Nephron (organoid): ENCODE results near the gene CSNK2A1.
"Not testable (repeated sequence)": the region's sequence is repeated elsewhere in the genome, so short reads cannot be mapped to it uniquely, and the experiment has no call there.

Source experiments
- H3K27ac Mint-ChIP-seq, 3 experiments: 2 replicates each; pipeline ENCODE4 v1.8.0; 2020; ENCODE audit warnings: mixed read lengths in 3 of 3, mild to moderate bottlenecking in 2 of 3, moderate library complexity in 1 of 3
- H3K27me3 Mint-ChIP-seq: 2 replicates; pipeline ENCODE4 v1.8.0; 2021; ENCODE audit warnings: low read depth, mild to moderate bottlenecking, moderate library complexity, mixed read lengths
- H3K36me3 Mint-ChIP-seq: 2 replicates; pipeline ENCODE4 v1.8.0; 2020; ENCODE audit warnings: low read depth, mixed read lengths
- H3K4me1 Mint-ChIP-seq: 2 replicates; pipeline ENCODE4 v1.8.0; 2020; ENCODE audit warnings: mixed read lengths
- H3K4me3 Mint-ChIP-seq, 3 experiments: 2 replicates each; pipeline ENCODE4 v1.8.0; 2020; ENCODE audit warnings: mild to moderate bottlenecking in 3 of 3, mixed read lengths in 3 of 3, moderate library complexity in 2 of 3
- H3K9me3 Mint-ChIP-seq: 2 replicates; pipeline ENCODE4 v1.8.0; 2020; ENCODE audit warnings: mixed read lengths
- TF ChIP-seq, protein P1 (sequence below), 3 experiments: fragments of 200-600 bp; sonication (generic); IDR thresholded peaks; one replicate each; pipeline ENCODE4 v1.5.0; 2021; ENCODE audit warnings: antibody characterized with exemption in 3 of 3; ENCODE audit not compliant: unreplicated experiment in 3 of 3

CSNK2A1 gene

GRCh38 chr20:584971-585301 lies 41.3 kb upstream of the CSNK2A1 start:
- TF ChIP-seq, protein P1, sequence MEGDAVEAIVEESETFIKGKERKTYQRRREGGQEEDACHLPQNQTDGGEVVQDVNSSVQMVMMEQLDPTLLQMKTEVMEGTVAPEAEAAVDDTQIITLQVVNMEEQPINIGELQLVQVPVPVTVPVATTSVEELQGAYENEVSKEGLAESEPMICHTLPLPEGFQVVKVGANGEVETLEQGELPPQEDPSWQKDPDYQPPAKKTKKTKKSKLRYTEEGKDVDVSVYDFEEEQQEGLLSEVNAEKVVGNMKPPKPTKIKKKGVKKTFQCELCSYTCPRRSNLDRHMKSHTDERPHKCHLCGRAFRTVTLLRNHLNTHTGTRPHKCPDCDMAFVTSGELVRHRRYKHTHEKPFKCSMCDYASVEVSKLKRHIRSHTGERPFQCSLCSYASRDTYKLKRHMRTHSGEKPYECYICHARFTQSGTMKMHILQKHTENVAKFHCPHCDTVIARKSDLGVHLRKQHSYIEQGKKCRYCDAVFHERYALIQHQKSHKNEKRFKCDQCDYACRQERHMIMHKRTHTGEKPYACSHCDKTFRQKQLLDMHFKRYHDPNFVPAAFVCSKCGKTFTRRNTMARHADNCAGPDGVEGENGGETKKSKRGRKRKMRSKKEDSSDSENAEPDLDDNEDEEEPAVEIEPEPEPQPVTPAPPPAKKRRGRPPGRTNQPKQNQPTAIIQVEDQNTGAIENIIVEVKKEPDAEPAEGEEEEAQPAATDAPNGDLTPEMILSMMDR (IDR thresholded peaks at IDR 0.05; ENCODE audit: unreplicated experiment in 3 of 3), result no peak
- no peaks in the 10 kb centered on the region for H3K4me1 Mint-ChIP-seq
- no peak overlapping the region for H3K4me3 Mint-ChIP-seq
- H3K27me3 Mint-ChIP-seq, result peaks cover 8% of the 10 kb centered on the region
- no peaks in the 10 kb centered on the region for H3K9me3 Mint-ChIP-seq
- no peak overlapping the region for H3K27ac Mint-ChIP-seq
- no peaks in the 10 kb centered on the region for H3K36me3 Mint-ChIP-seq

DNA sequence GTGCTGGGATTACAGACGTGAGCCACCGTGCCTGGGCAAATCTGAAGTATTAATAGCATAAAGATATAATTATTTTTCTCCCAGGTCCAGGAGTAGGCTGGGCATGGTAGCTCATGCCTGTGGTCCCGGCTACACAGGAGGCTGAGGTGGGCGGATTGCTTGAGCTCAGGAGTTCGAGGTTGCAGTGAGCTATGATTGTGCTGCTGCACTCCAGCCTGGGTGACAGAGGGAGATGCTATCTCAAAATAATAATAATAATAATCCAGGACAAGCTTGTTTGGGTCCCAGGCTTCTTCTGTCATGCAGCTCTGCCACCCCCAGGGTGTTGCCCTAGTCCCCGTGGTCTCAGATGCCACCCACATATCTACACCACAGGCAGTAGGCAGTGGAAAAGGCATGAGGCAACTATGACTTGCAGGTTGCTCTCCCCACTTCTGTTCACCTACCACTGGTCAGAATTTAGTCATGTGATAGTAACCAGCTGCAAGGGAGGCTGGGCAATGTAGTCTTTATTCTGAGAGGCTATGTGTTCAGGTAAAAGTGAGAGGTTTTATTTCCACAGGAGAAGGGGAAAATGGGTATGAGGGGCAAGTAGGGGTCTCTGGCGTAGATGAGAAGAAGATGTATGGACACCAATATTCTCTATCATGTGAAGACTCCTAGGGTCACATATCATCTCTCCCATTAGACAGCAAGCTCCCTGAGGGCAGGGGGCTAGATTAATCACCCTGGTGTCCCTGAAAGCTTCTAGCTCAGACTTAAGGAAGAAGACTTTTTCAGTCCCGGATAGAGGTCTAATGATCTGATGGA lies 40.8 kb upstream of the CSNK2A1 start:
- no peaks in the 10 kb centered on the region for H3K4me1 Mint-ChIP-seq
- TF ChIP-seq, protein P1 (IDR thresholded peaks at IDR 0.05; ENCODE audit: unreplicated experiment in 3 of 3), result no peak
- no peak overlapping the region for H3K4me3 Mint-ChIP-seq
- H3K36me3 Mint-ChIP-seq, result no peaks in the 10 kb centered on the region
- no peaks in the 10 kb centered on the region for H3K9me3 Mint-ChIP-seq
- H3K27ac Mint-ChIP-seq, result no peak overlapping the region
- peaks cover 8% of the 10 kb centered on the region for H3K27me3 Mint-ChIP-seq

- TF ChIP-seq, protein P1 (IDR thresholded peaks at IDR 0.05; ENCODE audit: unreplicated experiment in 3 of 3), result no peak
- H3K4me3 Mint-ChIP-seq, result no peak overlapping the region
- H3K27ac Mint-ChIP-seq, result no peak overlapping the region
- no peaks in the 10 kb centered on the region for H3K9me3 Mint-ChIP-seq
- H3K27me3 Mint-ChIP-seq, result peaks cover 8% of the 10 kb centered on the region
- H3K4me1 Mint-ChIP-seq, result no peaks in the 10 kb centered on the region
- no peaks in the 10 kb centered on the region for H3K36me3 Mint-ChIP-seq
These were observed 38.6 kb upstream of the CSNK2A1 start for GRCh38 chr20:582204-582603.

GRCh38 chr20:578940-579690 lies 35.5 kb upstream of the CSNK2A1 start:
- not testable (repeated sequence) for H3K4me3 Mint-ChIP-seq, H3K4me1 Mint-ChIP-seq, H3K27ac Mint-ChIP-seq

DNA sequence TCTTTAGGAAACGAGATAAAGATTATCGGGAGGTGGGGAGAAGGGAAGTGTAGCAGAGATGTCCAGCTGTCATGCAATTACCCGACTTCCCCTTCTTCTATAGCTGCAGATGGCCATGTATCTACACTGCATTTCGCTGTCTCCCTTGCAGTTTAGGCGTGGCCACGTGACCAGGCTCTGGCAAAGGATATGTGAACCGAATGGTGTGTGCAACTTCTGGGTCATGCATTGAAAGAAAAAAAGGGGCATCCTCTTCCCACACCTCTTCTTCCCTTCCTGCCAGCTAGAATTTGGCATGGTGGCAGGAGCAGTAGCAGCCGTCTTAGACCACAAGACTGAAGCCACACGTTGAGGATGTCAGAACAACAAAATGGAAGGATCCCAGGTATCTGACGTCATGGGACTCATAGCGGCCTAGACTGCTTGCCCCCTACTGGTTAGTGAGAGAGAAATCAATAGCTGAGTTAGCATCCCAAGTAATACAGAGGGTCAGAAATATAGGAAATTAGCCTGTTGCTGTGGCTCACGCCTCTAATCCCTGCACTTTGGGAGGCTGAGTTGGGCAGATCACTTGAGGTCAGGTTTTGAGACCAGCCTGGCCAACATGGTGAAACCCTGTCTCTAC lies 33.7 kb upstream of the CSNK2A1 start:
- H3K36me3 Mint-ChIP-seq, result no peaks in the 10 kb centered on the region
- TF ChIP-seq, protein P1 (IDR thresholded peaks at IDR 0.05; ENCODE audit: unreplicated experiment in 3 of 3), result peak in 1 of 3 experiments; percentile 17
- peaks cover 5% of the 10 kb centered on the region for H3K27me3 Mint-ChIP-seq
- no peak overlapping the region for H3K4me3 Mint-ChIP-seq
- H3K4me1 Mint-ChIP-seq, result peaks cover 13% of the 10 kb centered on the region
- H3K27ac Mint-ChIP-seq, result no peak overlapping the region
- no peaks in the 10 kb centered on the region for H3K9me3 Mint-ChIP-seq

More at GRCh38 chr20:578940-579690, 35.5 kb upstream of the CSNK2A1 start:
- not testable (repeated sequence) for H3K27me3 Mint-ChIP-seq, H3K36me3 Mint-ChIP-seq, H3K9me3 Mint-ChIP-seq

GRCh38 chr20:576156-576555 lies 32.6 kb upstream of the CSNK2A1 start:
- TF ChIP-seq, protein P1 (IDR thresholded peaks at IDR 0.05; ENCODE audit: unreplicated experiment in 3 of 3), result no peak
- H3K36me3 Mint-ChIP-seq, result no peaks in the 10 kb centered on the region
- H3K27me3 Mint-ChIP-seq, result peaks cover 9% of the 10 kb centered on the region
- H3K27ac Mint-ChIP-seq, result no peak overlapping the region
- no peak overlapping the region for H3K4me3 Mint-ChIP-seq
- peaks cover 24% of the 10 kb centered on the region for H3K4me1 Mint-ChIP-seq
- H3K9me3 Mint-ChIP-seq, result no peaks in the 10 kb centered on the region
